ENCODE results near the gene CNOT3. TPM values are rescaled to one million over a fixed set of nuclear protein-coding genes. Genes with fewer than 3 reads are reported as not detected.

Gene CNOT3
- total RNA-seq, 1 donor = 6.2 TPM

DNA sequence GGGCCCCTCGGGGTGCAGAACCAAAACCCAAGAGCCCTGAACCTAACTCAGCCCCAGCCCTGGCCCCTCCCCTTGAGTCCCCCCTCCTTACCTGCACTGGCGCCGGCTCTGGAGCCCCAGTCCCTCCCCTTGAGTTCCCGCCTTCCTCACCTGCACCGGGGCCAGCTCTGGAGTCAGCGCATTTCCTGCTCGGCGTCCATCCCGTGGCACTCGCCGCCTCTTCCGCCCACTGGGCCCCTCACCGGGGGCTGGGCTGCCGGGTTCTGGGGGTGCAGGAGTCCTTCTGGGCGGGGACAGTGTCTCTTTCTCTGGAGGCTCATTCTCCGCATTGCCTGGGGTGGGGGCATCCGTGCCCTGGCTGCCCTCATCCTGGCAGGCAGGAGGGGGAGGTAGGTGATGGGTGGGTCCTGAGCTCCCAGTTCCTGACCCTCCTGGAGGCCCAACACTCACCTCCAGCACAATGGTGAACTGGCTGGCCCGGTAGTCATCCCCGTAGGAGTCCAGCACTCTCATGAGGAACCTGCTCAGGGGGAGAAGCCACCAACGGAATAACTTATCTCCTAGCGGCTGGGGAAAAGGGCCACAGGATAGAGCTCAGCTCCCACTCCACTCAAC is 29.6 kb upstream of the CNOT3 start:
- peaks cover 44% of the 10 kb centered on the region for H3K36me3 ChIP-seq (ENCODE audit: insufficient read depth, low read length)
- TF ChIP-seq, protein P1, sequence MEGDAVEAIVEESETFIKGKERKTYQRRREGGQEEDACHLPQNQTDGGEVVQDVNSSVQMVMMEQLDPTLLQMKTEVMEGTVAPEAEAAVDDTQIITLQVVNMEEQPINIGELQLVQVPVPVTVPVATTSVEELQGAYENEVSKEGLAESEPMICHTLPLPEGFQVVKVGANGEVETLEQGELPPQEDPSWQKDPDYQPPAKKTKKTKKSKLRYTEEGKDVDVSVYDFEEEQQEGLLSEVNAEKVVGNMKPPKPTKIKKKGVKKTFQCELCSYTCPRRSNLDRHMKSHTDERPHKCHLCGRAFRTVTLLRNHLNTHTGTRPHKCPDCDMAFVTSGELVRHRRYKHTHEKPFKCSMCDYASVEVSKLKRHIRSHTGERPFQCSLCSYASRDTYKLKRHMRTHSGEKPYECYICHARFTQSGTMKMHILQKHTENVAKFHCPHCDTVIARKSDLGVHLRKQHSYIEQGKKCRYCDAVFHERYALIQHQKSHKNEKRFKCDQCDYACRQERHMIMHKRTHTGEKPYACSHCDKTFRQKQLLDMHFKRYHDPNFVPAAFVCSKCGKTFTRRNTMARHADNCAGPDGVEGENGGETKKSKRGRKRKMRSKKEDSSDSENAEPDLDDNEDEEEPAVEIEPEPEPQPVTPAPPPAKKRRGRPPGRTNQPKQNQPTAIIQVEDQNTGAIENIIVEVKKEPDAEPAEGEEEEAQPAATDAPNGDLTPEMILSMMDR (IDR thresholded peaks at IDR 0.05; ENCODE audit: extremely low read depth, low read depth, low read length) = no peak
- H3K4me2 ChIP-seq (ENCODE audit: insufficient read depth, low read length) = no peak overlapping the region
- H3K27ac ChIP-seq (ENCODE audit: low read depth, low read length) = no peak overlapping the region
- no peaks in the 10 kb centered on the region for H3K27me3 ChIP-seq (ENCODE audit: insufficient read depth, low read length)
- H3K4me1 ChIP-seq (ENCODE audit: insufficient read depth, low read length) = peaks cover 5% of the 10 kb centered on the region
- DNase-seq (ENCODE audit: insufficient read length, low spot score, missing footprints) = peak; percentile 18
- no peak overlapping the region for H3K4me3 ChIP-seq (ENCODE audit: insufficient read depth, low read length)
- H3K9me3 ChIP-seq (ENCODE audit: low read depth, low read length) = no peaks in the 10 kb centered on the region
- peaks cover 28% of the 10 kb centered on the region for H3K79me2 ChIP-seq (ENCODE audit: insufficient read depth, low read length)
- peaks cover 2% of the 10 kb centered on the region for H4K20me1 ChIP-seq (ENCODE audit: insufficient read depth, low read length)
- H2AFZ ChIP-seq (ENCODE audit: low read length) = no peak overlapping the region

DNA sequence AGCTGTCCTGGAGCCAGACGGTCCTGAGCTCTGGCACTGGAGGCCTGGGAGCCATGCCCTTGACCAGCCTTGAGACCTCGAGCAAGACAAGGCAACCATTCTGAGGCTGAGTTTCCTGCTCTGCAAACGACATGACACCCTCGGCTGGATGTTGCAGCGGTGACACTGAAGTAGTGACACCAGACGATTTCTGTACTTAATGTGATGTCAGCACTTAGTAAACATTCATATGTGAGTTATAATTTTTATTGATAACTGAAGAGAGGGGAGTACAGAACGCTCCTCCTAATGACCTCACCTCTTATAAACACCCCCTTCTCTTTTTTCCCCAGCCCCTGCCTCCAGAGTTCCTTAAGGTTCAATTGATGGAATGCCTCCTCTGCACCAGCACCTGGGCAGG is 29.1 kb upstream of the CNOT3 start:
- H3K36me3 ChIP-seq (ENCODE audit: insufficient read depth, low read length) = peaks cover 44% of the 10 kb centered on the region
- peaks cover 2% of the 10 kb centered on the region for H4K20me1 ChIP-seq (ENCODE audit: insufficient read depth, low read length)
- H3K4me2 ChIP-seq (ENCODE audit: insufficient read depth, low read length) = no peak overlapping the region
- H3K9me3 ChIP-seq (ENCODE audit: low read depth, low read length) = no peaks in the 10 kb centered on the region
- H3K4me3 ChIP-seq (ENCODE audit: insufficient read depth, low read length) = no peak overlapping the region
- no peak overlapping the region for H2AFZ ChIP-seq (ENCODE audit: low read length)
- DNase-seq (ENCODE audit: insufficient read length, low spot score, missing footprints) = peak; percentile 11
- H3K27me3 ChIP-seq (ENCODE audit: insufficient read depth, low read length) = no peaks in the 10 kb centered on the region
- peaks cover 28% of the 10 kb centered on the region for H3K79me2 ChIP-seq (ENCODE audit: insufficient read depth, low read length)
- H3K4me1 ChIP-seq (ENCODE audit: insufficient read depth, low read length) = peaks cover 1% of the 10 kb centered on the region
- TF ChIP-seq, protein P1 (IDR thresholded peaks at IDR 0.05; ENCODE audit: extremely low read depth, low read depth, low read length) = no peak
- H3K27ac ChIP-seq (ENCODE audit: low read depth, low read length) = no peak overlapping the region

DNA sequence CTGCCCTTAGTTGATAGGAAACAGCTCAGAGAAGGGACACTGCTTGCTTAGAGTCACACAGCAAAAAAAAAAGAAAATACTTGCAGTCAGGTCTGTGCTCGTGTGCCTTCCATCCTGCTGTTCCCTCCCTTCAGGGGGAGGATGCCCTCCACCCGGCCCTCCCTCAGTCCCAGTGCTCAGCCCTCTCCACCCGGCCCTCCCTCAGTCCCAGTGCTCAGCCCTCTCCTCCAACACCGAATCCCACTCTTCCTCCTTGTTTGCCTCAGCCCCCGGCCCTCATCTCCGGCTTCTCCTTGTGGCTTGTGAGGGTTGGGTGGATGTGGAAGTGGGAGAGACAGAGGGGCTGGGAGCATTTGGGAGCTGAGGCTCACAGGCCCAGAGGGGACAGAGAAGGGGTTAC is 27.9 kb upstream of the CNOT3 start:
- no peak overlapping the region for H2AFZ ChIP-seq (ENCODE audit: low read length)
- H3K79me2 ChIP-seq (ENCODE audit: insufficient read depth, low read length) = peaks cover 32% of the 10 kb centered on the region
- H3K27me3 ChIP-seq (ENCODE audit: insufficient read depth, low read length) = no peaks in the 10 kb centered on the region
- H3K9me3 ChIP-seq (ENCODE audit: low read depth, low read length) = no peaks in the 10 kb centered on the region
- TF ChIP-seq, protein P1 (IDR thresholded peaks at IDR 0.05; ENCODE audit: extremely low read depth, low read depth, low read length) = no peak
- H3K4me1 ChIP-seq (ENCODE audit: insufficient read depth, low read length) = peaks cover 4% of the 10 kb centered on the region
- peaks cover 44% of the 10 kb centered on the region for H3K36me3 ChIP-seq (ENCODE audit: insufficient read depth, low read length)
- H3K4me3 ChIP-seq (ENCODE audit: insufficient read depth, low read length) = no peak overlapping the region
- no peak for DNase-seq (ENCODE audit: insufficient read length, low spot score, missing footprints)
- peaks cover 2% of the 10 kb centered on the region for H4K20me1 ChIP-seq (ENCODE audit: insufficient read depth, low read length)
- H3K27ac ChIP-seq (ENCODE audit: low read depth, low read length) = no peak overlapping the region
- no peak overlapping the region for H3K4me2 ChIP-seq (ENCODE audit: insufficient read depth, low read length)

DNA sequence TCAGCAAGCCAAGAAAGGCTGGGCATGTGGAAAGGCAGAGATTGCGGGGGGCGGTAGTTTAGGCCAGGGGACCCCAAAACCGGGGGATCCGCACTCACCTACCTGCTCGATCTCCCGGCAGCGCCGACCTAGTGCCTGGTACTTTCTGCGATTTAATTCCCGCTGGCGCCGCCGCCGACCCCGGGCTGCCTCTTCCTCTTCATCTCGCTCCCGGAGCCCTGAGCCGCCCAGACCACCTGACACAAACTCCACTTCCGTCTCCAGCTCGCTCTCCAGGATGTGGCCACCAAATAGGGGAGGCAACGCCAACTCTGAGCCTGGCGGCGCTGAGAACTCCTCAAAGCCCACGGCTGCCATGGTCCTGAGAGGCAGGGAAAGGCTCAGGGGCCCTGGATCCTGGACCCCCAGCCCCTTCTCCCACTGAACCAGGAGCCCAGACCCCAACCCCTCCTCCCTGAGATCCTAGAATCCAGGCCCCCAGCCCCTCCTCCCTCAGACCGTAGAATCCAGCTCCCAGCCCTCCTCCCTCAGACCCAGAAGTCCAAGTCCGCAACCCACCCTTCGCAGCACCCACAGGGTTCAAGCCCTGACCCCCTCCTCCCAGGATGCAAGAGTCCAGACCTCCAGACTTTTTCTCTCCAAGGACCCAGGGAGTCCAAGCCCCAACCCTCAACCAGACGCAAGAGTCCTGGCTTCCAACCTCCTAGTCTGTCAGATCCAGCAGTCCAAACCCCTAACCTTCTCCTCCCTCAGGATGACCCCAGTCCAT is 23.0 kb upstream of the CNOT3 start:
- Histone ChIP-seq H3K36me3 (ENCODE audit: insufficient read depth, low read length) (peaks cover 24% of the 10 kb centered on the region), H3K27me3 (ENCODE audit: insufficient read depth, low read length) (no peaks in the 10 kb centered on the region), H3K4me1 (ENCODE audit: insufficient read depth, low read length) (peaks cover 9% of the 10 kb centered on the region), H3K27ac (ENCODE audit: low read depth, low read length) (peak overlapping the region; percentile 81), H3K79me2 (ENCODE audit: insufficient read depth, low read length) (peaks cover 49% of the 10 kb centered on the region), H3K4me2 (ENCODE audit: insufficient read depth, low read length) (peak overlapping the region; percentile 90), H3K9me3 (ENCODE audit: low read depth, low read length) (no peaks in the 10 kb centered on the region), H3K4me3 (ENCODE audit: insufficient read depth, low read length) (peak overlapping the region; percentile 85), H4K20me1 (ENCODE audit: insufficient read depth, low read length) (peaks cover 9% of the 10 kb centered on the region), H2AFZ (ENCODE audit: low read length) (peak overlapping the region; percentile 97)
- TF ChIP-seq, protein P1 (IDR thresholded peaks at IDR 0.05; ENCODE audit: extremely low read depth, low read depth, low read length) = no peak
- peak; percentile 94 for DNase-seq (ENCODE audit: insufficient read length, low spot score, missing footprints)

Measured in osteoblast (primary cell).